ENCODE results near the gene NT5DC3. TPM values are rescaled to one million over a fixed set of nuclear protein-coding genes. Genes with fewer than 3 reads are reported as not detected.

The NT5DC3 gene
- total RNA-seq, 1 experiment from 2014 or later, result 19.7 TPM

DNA sequence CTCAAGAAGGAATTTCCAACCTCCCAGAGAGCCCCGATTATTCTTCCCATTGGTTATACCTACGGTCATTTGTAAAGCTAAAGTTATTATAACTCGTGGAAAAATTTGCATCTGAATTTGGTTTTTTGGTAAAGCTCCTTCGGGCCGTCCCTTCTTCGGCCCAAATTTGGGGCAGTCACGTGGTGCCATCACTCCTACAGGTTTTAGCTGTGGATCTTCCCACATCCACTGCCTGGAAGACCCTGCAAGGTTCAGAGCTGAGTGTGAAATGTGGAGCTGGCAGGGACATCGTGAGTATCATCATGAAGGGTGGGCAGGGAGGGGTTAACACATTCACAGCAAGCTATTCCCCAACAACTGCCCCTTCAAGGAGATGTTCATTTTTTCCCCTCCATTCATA lies 105.7 kb downstream of the NT5DC3 start:
- Histone ChIP-seq H3K9me3 (ENCODE audit: low read depth, low read length, poor library complexity, severe bottlenecking) (no peaks in the 10 kb centered on the region), H3K4me3 (ENCODE audit: low read depth, low read length, poor library complexity, severe bottlenecking) (no peak overlapping the region), H3K27me3 (replicated peaks; ENCODE audit: insufficient read depth, low read depth, low read length, poor library complexity) (no peaks in the 10 kb centered on the region), H3K4me1 (ENCODE audit: insufficient read depth, low read length, poor library complexity, severe bottlenecking) (no peaks in the 10 kb centered on the region), H3K36me3 (ENCODE audit: insufficient read depth, low read length, poor library complexity, severe bottlenecking) (no peaks in the 10 kb centered on the region), H3K27ac (ENCODE audit: low read depth, low read length, poor library complexity, severe bottlenecking) (no peak overlapping the region)
- intact Hi-C loops (cut with micrococcal nuclease; ENCODE audit: unreplicated experiment), result no loop called here
- TF ChIP-seq, protein P1, sequence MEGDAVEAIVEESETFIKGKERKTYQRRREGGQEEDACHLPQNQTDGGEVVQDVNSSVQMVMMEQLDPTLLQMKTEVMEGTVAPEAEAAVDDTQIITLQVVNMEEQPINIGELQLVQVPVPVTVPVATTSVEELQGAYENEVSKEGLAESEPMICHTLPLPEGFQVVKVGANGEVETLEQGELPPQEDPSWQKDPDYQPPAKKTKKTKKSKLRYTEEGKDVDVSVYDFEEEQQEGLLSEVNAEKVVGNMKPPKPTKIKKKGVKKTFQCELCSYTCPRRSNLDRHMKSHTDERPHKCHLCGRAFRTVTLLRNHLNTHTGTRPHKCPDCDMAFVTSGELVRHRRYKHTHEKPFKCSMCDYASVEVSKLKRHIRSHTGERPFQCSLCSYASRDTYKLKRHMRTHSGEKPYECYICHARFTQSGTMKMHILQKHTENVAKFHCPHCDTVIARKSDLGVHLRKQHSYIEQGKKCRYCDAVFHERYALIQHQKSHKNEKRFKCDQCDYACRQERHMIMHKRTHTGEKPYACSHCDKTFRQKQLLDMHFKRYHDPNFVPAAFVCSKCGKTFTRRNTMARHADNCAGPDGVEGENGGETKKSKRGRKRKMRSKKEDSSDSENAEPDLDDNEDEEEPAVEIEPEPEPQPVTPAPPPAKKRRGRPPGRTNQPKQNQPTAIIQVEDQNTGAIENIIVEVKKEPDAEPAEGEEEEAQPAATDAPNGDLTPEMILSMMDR (conservative IDR thresholded peaks at IDR 0.05; ENCODE audit: low read depth, low read length), result no peak
- no peak for TF ChIP-seq EZH2 (IDR thresholded peaks at IDR 0.05; ENCODE audit: borderline replicate concordance, low read depth, low read length, poor library complexity, severe bottlenecking)
- no TSS peak for BruUV-seq (replicated peaks)
- no peak for DNase-seq (ENCODE audit: low spot score)
- POLR2A ChIA-PET (ENCODE audit: low non-redundant PET), result no interaction called here
- CTCF ChIA-PET, result no interaction called here

DNA sequence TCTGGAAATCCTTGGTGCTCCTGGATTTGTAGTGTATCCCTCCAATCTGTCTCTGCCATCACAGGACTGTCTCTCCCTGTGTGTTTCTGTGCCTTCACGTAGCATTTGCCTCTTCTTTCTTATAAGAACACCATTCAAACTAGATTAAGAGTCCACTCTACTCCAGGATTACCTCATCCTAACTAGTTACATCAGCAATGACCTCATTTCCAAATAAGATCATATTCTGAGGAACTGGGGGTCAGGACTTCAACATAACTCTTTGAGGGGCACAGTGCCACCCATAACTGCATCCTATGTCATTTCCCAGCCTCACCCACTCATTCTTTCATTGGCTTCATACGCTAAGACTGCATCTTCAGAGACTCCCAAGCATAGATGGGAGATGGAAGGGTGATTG lies 106.2 kb downstream of the NT5DC3 start:
- CTCF ChIA-PET, result no interaction called here
- TF ChIP-seq EZH2 (IDR thresholded peaks at IDR 0.05; ENCODE audit: borderline replicate concordance, low read depth, low read length, poor library complexity, severe bottlenecking), result no peak
- TF ChIP-seq, protein P1 (conservative IDR thresholded peaks at IDR 0.05; ENCODE audit: low read depth, low read length), result no peak
- peaks cover 4% of the 10 kb centered on the region for H3K27me3 ChIP-seq (replicated peaks; ENCODE audit: insufficient read depth, low read depth, low read length, poor library complexity)
- DNase-seq (ENCODE audit: low spot score), result no peak
- H3K36me3 ChIP-seq (ENCODE audit: insufficient read depth, low read length, poor library complexity, severe bottlenecking), result no peaks in the 10 kb centered on the region
- no peak overlapping the region for H3K4me3 ChIP-seq (ENCODE audit: low read depth, low read length, poor library complexity, severe bottlenecking)
- no peaks in the 10 kb centered on the region for H3K9me3 ChIP-seq (ENCODE audit: low read depth, low read length, poor library complexity, severe bottlenecking)
- no peaks in the 10 kb centered on the region for H3K4me1 ChIP-seq (ENCODE audit: insufficient read depth, low read length, poor library complexity, severe bottlenecking)
- BruUV-seq (replicated peaks), result no TSS peak
- intact Hi-C loops (cut with micrococcal nuclease; ENCODE audit: unreplicated experiment), result no loop called here
- POLR2A ChIA-PET (ENCODE audit: low non-redundant PET), result no interaction called here
- no peak overlapping the region for H3K27ac ChIP-seq (ENCODE audit: low read depth, low read length, poor library complexity, severe bottlenecking)

DNA sequence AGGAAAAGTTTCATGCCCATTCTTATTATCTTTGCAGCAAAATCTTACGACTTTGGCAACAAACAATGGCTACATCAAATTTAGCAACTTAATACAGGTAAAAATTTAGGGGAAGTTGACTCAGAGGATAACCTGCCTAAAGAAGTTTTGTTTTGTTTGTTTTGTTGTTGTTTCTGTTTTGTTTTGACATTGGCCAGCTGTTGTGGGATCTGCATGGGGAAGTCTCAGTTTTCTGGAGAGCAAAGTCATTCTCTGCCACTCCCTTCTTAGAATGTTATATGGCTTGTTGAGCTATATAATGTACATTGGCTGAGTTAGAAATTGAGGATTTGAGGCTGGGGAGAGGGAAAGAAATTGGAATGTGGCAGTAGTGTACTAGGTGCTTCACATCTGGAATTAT lies 109.5 kb downstream of the NT5DC3 start:
- no TSS peak for BruUV-seq (replicated peaks)
- TF ChIP-seq EZH2 (IDR thresholded peaks at IDR 0.05; ENCODE audit: borderline replicate concordance, low read depth, low read length, poor library complexity, severe bottlenecking), result no peak
- TF ChIP-seq, protein P1 (conservative IDR thresholded peaks at IDR 0.05; ENCODE audit: low read depth, low read length), result no peak
- Histone ChIP-seq H3K9me3 (ENCODE audit: low read depth, low read length, poor library complexity, severe bottlenecking) (no peaks in the 10 kb centered on the region), H3K4me1 (ENCODE audit: insufficient read depth, low read length, poor library complexity, severe bottlenecking) (no peaks in the 10 kb centered on the region), H3K27me3 (replicated peaks; ENCODE audit: insufficient read depth, low read depth, low read length, poor library complexity) (peaks cover 6% of the 10 kb centered on the region), H3K36me3 (ENCODE audit: insufficient read depth, low read length, poor library complexity, severe bottlenecking) (no peaks in the 10 kb centered on the region), H3K4me3 (ENCODE audit: low read depth, low read length, poor library complexity, severe bottlenecking) (no peak overlapping the region), H3K27ac (ENCODE audit: low read depth, low read length, poor library complexity, severe bottlenecking) (no peak overlapping the region)
- intact Hi-C loops (cut with micrococcal nuclease; ENCODE audit: unreplicated experiment), result no loop called here
- ChIA-PET POLR2A (ENCODE audit: low non-redundant PET) (no interaction called here), CTCF (no interaction called here)
- DNase-seq (ENCODE audit: low spot score), result no peak

Measured in A673 (cell line).